GM19467 (cell line): Measurements from ENCODE around the gene DIPK1A.
A peak's percentile ranks its signal among the peaks of the same experiment; 100 is the strongest.

Experiments used
- ATAC-seq: cut with Tn5 transposase; IDR thresholded peaks from one replicate; pipeline ENCODE4 v1.9.1; 2021; ENCODE audit warnings: mild to moderate bottlenecking, moderate library complexity; ENCODE audit not compliant: unreplicated experiment

The DIPK1A gene

GRCh38 chr1:92961131-92961895 lies at the start of gene DIPK1A:
Gene DIPK1A, minus strand, starts transcription at chr1:92961462. Its CDS starts 33 bp downstream, at chr1:92961429.
- ATAC-seq = peak; percentile 44

DNA sequence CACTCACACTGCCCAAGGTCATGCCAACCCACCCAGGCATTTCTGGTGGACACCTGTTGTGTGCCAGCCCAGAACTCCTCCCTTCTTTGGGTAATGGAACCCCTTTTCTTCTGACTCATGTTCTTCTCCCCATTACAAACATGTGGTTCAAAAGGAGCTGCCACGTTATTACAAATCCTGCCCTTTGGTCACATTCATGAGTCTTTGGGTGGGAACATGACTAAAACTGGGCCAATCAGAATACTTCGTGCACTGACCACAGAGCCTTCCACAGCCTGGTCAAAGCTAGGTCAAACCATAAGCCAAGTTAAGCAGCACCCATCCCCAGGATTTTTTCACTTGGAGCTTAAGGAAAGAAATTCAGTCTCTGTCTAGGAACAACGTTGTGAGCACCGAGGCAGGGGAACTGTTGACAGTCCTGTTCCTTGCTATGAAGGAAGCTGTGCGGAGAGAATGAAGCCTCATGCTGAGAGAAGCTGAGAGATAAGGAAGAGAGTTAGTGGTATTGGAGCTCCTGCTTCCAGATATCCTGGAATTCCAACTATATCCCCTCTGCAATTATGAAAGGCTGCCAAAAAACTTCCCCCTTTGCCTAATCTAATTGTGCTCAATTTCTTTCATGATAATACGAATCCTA lies 46.8 kb upstream of the DIPK1A start:
- ATAC-seq = no peak

- no peak for ATAC-seq
Observed at GRCh38 chr1:93005252-93005598, 44.0 kb upstream of the DIPK1A start.

GRCh38 chr1:93004566-93005251 lies 43.4 kb upstream of the DIPK1A start:
- ATAC-seq = no peak

DNA sequence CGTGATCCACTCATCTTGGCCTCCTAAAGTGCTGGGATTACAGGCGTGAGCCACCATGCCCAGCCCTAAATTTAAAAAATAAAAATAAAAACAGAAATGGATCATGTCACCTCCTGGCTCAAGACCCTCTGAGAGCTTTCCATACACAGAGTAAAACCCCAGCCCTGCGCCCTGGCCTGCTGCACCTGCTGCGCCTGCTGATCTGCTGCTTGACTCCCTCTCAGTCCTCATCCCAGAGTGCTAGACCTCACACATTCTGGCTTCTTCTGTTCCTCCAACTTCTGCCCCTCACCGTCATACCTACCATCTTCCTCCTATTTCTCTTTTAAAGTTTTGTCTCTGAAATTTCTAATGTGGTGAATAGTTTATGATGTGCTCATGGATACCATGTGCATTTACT lies 42.7 kb upstream of the DIPK1A start:
- ATAC-seq = no peak

GRCh38 chr1:93002781-93003180 lies 41.5 kb upstream of the DIPK1A start:
- ATAC-seq = no peak

DNA sequence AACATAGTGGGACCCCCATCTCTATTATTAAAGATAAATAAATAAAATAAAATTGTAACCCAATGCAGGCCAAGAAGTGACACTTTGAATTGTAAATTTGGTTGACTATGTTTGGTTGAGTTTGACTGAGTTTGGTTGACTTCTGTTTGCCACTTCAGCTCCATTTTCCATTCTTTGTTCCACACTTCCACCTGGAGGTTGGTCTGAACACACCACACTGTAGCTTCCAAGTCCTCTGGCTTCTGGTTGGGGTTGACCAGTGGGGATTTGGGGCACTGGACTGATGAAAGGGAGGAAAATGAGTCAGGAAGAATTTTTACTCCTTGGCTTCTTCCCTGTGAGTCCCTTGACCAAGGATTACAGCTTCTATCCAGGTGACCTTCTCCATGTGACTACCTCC lies 40.6 kb upstream of the DIPK1A start:
- ATAC-seq = no peak

DNA sequence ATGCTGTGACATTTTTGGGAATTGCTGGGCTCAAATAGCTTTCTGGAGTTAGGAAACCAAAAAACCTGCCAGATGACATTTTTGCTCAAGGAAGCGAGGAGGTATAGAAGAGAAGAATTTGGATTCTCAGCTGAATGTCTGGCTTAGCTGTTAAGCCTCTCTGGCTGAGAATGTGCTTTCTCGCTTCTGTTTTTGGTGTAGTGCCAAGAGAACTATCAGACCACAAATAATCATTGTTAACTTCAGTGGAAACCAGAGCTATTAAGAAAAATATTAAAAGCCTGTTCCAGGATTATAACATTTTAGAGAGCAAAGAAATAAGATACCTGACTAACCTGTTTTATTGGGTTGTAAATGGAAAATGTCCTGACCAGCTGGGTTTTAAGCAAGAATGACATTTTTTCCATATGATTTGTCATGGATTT lies 39.5 kb upstream of the DIPK1A start:
- no peak for ATAC-seq

DNA sequence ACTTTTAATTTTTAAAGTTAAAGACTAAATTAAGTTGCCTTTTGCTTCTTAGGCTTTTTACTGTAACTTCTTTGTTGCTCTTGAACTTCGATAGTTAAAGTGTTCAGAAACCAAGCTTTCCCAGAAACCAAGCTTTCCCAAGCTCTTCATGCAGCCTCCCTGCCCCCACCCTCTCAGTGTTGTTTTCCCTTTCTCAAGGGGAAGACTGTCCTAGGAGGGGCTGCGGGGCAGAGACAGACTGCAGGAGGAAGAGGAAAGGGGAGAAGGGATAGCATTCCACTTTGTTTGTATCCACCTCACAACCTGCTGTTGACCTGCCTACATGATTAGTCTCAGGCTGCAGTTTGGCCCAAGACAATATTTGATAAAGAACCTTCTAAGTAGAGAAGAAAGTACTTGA lies 39.0 kb upstream of the DIPK1A start:
- ATAC-seq = no peak

GRCh38 chr1:92998821-92999220 lies 37.6 kb upstream of the DIPK1A start:
- ATAC-seq = no peak

DNA sequence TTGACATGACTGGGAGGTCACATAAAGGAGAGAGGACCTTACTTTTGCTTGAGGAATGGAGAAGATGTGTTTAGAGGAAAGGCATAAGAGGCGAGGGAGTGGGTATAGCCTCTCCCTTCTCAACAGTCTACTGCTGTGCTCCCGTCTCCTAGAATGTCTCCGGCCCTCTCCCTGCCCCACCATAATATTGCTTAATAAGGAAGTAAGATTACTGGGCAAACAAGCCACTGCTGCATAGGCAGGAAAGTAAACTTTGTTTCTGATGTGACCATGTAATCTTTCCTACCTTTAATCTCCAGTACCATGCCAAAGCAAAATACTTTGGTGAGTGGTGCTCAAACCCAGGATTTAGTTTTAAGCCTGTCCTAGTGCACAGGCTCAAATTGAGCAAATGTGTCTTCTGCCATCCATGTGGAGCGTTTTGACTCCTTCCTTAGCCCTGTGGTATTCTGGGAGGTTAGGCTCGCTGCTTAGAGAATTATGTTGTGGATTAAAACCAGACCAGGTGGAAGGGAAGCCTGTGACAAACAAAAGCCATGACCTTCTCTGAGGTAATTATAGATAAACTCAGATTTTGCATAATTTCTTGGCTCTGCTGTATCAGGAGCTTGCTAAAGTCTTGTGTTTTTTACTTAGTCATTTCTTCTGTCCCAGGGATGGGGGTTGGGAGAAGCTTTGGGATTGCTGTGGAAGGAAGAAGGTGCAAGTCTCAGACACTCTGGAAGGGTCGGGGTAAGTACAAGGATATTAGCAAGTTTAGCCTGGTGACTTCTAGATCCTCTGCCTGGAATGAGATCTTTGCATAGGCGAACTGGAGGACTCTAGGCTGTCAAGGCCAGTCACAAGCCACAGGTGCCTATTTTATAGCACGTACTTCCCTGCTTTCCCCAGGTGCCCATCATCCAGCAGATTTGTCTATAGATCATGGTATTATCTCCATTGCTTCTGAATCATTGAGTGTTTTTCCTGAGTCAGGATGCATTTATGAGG lies 34.5 kb upstream of the DIPK1A start:
- no peak for ATAC-seq

GRCh38 chr1:92994105-92994712 lies 32.9 kb upstream of the DIPK1A start:
- peak; percentile 76 for ATAC-seq

GRCh38 chr1:92993581-92993980 lies 32.3 kb upstream of the DIPK1A start:
- no peak for ATAC-seq

- no peak for ATAC-seq
Observed at GRCh38 chr1:92992877-92993276, 31.6 kb upstream of the DIPK1A start.

GRCh38 chr1:92992054-92992453 lies 30.8 kb upstream of the DIPK1A start:
- ATAC-seq = no peak

DNA sequence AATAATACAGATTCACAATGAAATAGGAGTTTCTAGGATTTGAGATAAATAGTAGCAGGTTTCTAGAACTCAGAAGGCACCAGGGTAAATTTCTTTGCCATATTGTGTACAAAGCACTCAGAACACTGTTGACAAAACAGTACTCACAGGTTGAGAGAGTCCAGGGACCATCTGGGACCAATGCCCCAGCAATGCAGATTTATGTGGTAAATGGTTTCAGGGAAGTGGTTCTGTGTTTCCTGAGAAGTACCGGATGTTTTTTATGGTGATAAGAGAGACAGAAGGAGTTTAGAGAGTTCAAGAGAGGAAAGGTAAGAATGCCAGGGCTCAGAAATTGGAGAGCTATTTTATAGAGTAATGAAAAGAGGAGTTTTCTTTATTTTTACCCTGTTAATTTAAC lies 29.6 kb upstream of the DIPK1A start:
- no peak for ATAC-seq

DNA sequence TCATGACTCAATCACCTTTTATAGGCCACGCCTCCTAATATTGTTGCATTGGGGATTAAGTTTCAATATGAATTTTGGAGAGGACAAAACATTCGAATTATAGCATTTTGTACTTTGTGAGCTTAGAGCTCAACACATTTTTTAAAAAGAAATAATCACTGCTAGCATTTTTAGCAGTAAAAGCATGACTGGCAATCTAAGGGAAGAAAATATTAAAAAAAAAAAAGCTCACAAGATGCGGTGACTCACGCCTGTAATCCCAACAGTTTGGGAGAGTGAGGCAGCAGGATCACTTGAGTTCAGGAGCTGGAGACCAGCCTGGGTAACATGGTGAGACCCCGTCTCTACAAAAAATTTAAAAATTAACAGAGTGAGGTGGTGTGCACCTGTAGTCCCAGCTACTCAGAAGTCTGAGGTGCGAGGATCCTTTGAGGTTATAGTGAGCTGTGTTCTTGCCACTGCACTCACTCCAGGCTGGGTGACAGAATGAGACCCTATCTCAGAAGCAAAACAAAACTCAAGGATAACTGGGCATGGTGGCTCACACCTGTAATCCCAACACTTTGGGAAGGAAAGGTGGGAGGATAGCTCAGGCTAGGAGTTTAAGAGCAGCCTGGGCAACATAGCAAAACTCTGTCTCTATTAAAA lies 28.8 kb upstream of the DIPK1A start:
- ATAC-seq = no peak

DNA sequence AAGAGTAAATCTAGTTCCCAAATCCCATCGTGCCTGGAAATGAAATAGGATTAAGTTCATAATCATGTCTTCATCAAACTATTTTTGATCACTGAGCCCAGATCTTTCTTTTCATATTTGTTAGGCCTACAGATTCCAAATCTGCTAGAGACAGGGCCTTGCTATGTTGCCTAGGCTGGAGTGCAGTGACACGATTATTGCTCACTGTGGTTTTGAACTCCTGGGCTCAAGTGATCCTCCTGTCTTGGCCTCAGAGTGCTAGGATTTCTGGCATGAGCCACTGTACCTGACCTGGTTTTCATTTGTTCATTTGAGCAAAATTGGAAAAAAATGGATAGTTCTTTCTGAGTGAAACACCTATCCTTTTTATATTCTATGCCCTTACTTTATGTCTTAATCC lies 28.0 kb upstream of the DIPK1A start:
- no peak for ATAC-seq

- ATAC-seq = no peak
Observed at GRCh38 chr1:92987462-92987861, 26.2 kb upstream of the DIPK1A start.

GRCh38 chr1:92985101-92985500 lies 23.8 kb upstream of the DIPK1A start:
- no peak for ATAC-seq
